ENCODE results near the gene ZNF311. TPM values are rescaled to one million over a fixed set of nuclear protein-coding genes. Genes with fewer than 3 reads are reported as not detected.

The ZNF311 gene
- total and polyA plus RNA-seq, 9 of the 15 experiments (the other 6 are each of a cell fraction or from before 2014, with no cell fraction given): 5.1 to 10.0 (median 7.5) TPM

DNA sequence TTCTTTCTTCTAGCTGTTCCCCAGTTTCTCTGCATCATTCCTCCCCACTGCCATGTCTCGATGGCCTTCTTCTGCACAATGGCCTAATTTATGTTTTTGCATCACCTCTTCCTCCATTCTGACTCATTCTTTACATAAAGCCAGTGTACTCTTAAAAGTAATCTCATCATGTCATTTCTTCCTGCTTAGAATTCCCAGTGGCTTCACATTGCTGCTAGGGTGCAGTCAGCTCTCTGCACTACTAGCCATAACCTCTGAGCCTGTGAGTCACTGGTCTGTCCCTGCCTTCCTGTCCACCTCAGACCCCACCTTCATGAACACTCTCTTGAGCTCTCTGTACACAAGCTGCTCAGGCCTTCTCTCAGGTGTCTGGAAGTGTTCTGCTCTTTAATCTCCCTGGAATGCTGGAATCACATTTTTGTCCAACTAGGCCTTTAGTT is 57.3 kb downstream of the ZNF311 start (continued):
- TF ChIP-seq RBM34 (IDR thresholded peaks at IDR 0.05; ENCODE audit: borderline replicate concordance, insufficient read depth, low read length) (no peak), CBX3 (IDR thresholded peaks at IDR 0.05; ENCODE audit: borderline replicate concordance in 1 of 2, low read length in 2 of 2) (no peak), ZNF780A (CRISPR knock-in tag; IDR thresholded peaks at IDR 0.05) (no peak), E2F6 (IDR thresholded peaks at IDR 0.05; ENCODE audit: borderline replicate concordance in 1 of 2, extremely low read depth in 1 of 2, insufficient read depth in 1 of 2, insufficient read length in 1 of 2, low read depth in 1 of 2, low read length in 1 of 2, poor library complexity in 1 of 2, severe bottlenecking in 1 of 2) (no peak), SFPQ (IDR thresholded peaks at IDR 0.05; ENCODE audit: low read depth, low read length) (no peak), FUS (optimal IDR thresholded peaks at IDR 0.05; ENCODE audit: low read depth, low read length) (no peak), KLF16 (IDR thresholded peaks at IDR 0.05) (no peak), CREM (IDR thresholded peaks at IDR 0.05; ENCODE audit: low read depth) (peak; percentile 29; the same call in 1 of the 2 replicates), GTF2A2 (tag; IDR thresholded peaks at IDR 0.05) (no peak), STAG1 (CRISPR knock-in tag; IDR thresholded peaks at IDR 0.05; ENCODE audit: borderline replicate concordance) (no peak), MAX (CRISPR knock-in tag; IDR thresholded peaks at IDR 0.05) (no peak), KDM4B (IDR thresholded peaks at IDR 0.05; ENCODE audit: borderline replicate concordance in 2 of 2, low read depth in 1 of 2) (no peak), MED1 (CRISPR knock-in tag; IDR thresholded peaks at IDR 0.05; ENCODE audit: borderline replicate concordance) (no peak), MCM7 (IDR thresholded peaks at IDR 0.05) (no peak), FOXA1 (IDR thresholded peaks at IDR 0.05; ENCODE audit: borderline replicate concordance) (no peak), SETDB1 (IDR thresholded peaks at IDR 0.05; ENCODE audit: low read length) (no peak), POLR2H (tag; IDR thresholded peaks at IDR 0.05; ENCODE audit: low read depth) (no peak), TCF15 (CRISPR knock-in tag; IDR thresholded peaks at IDR 0.05) (no peak), CEBPG (CRISPR knock-in tag; IDR thresholded peaks at IDR 0.05) (no peak), CEBPG (tag; conservative IDR thresholded peaks at IDR 0.05 in 1 of 2, IDR thresholded peaks at IDR 0.05 in 1 of 2) (peak in 1 of 2 experiments; percentile 76; a peak in 1 of 4 replicates), SNRNP70 (optimal IDR thresholded peaks at IDR 0.05; ENCODE audit: low read depth, low read length) (no peak), ZFX (CRISPR knock-in tag; IDR thresholded peaks at IDR 0.05) (no peak), CCNT2 (IDR thresholded peaks at IDR 0.05; ENCODE audit: borderline replicate concordance, extremely low read depth, insufficient read length, low read depth, low read length) (no peak), CXXC5 (CRISPR knock-in tag; IDR thresholded peaks at IDR 0.05) (no peak), RBM25 (IDR thresholded peaks at IDR 0.05; ENCODE audit: low read depth, low read length, severe bottlenecking) (no peak)
